PC-9 (cell line): ENCODE data around the gene TSHB. TPM values are rescaled to one million over a fixed set of nuclear protein-coding genes. Genes with fewer than 3 reads are reported as not detected.

ENCODE experiments used
- BruUV-seq: library from RNA; stranded (reverse); fragments of 400-500 nt; replicated peaks from 2 replicates; lab custom pipeline; 2021; lab: Mats Ljungman, UMichigan
- CTCF ChIA-PET: fragments of 300-600 bp; sonication (Branson Sonifier 250); formaldehyde crosslinking; loops from one replicate; lab custom pipeline; 2022; ENCODE audit warnings: antibody characterized with exemption; lab: Charles Lee
- POLR2A ChIA-PET: fragments of 300-600 bp; sonication (Branson Sonifier 250); formaldehyde crosslinking; loops from one replicate; lab custom pipeline; 2022; ENCODE audit warnings: antibody characterized with exemption; ENCODE audit not compliant: unreplicated experiment; lab: Charles Lee
- DNase-seq, 2 experiments: peaks; one replicate each; pipeline versions ENCODE4 v3.0.0 to v3.0.0-alpha.2; 2015 to 2022; ENCODE audit warnings: mixed read lengths in 1 of 2
- H2AFZ ChIP-seq: fragments of 200-600 bp; sonication (generic); 2 replicates; pipeline ENCODE4 v1.8.1; 2017; ENCODE audit warnings: antibody characterized with exemption
- H3F3A ChIP-seq: fragments of 200-600 bp; sonication (generic); 2 replicates; pipeline ENCODE4 v1.8.1; 2017; ENCODE audit warnings: antibody characterized with exemption, mild to moderate bottlenecking, low read depth; ENCODE audit not compliant: insufficient read depth
- H3K27ac ChIP-seq: fragments of 200-600 bp; sonication (generic); 2 replicates; pipeline ENCODE4 v1.6.1; 2016; ENCODE audit warnings: mixed run types
- H3K27me3 ChIP-seq: fragments of 200-600 bp; sonication (generic); 2 replicates; pipeline ENCODE4 v1.6.1; 2016; ENCODE audit warnings: low read depth, mixed run types; ENCODE audit not compliant: insufficient read depth
- H3K36me3 ChIP-seq: fragments of 200-600 bp; sonication (generic); 2 replicates; pipeline ENCODE4 v1.6.1; 2016; ENCODE audit warnings: low read depth, mixed run types
- H3K4me1 ChIP-seq: fragments of 200-600 bp; sonication (generic); replicated peaks from 2 replicates; pipeline ENCODE4 v1.6.1; 2016; ENCODE audit warnings: mixed run types; ENCODE audit not compliant: insufficient read depth
- H3K4me2 ChIP-seq: fragments of 200-600 bp; sonication (generic); 2 replicates; pipeline ENCODE4 v1.6.1; 2017; ENCODE audit warnings: mixed run types
- H3K4me3 ChIP-seq: fragments of 200-600 bp; sonication (generic); 2 replicates; pipeline ENCODE4 v1.6.1; 2016; ENCODE audit warnings: mixed run types
- H3K79me2 ChIP-seq: fragments of 200-600 bp; sonication (generic); 2 replicates; pipeline ENCODE4 v1.6.1; 2017; ENCODE audit warnings: low read depth, mixed run types
- H3K9me2 ChIP-seq: fragments of 200-600 bp; sonication (generic); 2 replicates; pipeline ENCODE4 v1.8.1; 2017; ENCODE audit warnings: mild to moderate bottlenecking; ENCODE audit not compliant: insufficient read depth
- H3K9me3 ChIP-seq: fragments of 200-600 bp; sonication (generic); 2 replicates; pipeline ENCODE4 v1.8.1; 2016; ENCODE audit warnings: low read depth; ENCODE audit not compliant: insufficient read depth
- H4K20me1 ChIP-seq: fragments of 200-600 bp; sonication (generic); 2 replicates; pipeline ENCODE4 v1.8.1; 2017; ENCODE audit not compliant: insufficient read depth
- CTCF ChIP-seq: fragments of 200-600 bp; sonication (generic); conservative IDR thresholded peaks from 2 replicates; pipeline ENCODE4 v1.6.1; 2017; ENCODE audit warnings: mixed run types, antibody characterized with exemption, mild to moderate bottlenecking, moderate library complexity
- EZH2 ChIP-seq: fragments of 200-600 bp; sonication (generic); IDR thresholded peaks from 2 replicates; pipeline ENCODE4 v1.8.0; 2017; ENCODE audit warnings: antibody characterized with exemption, low read depth
- intact Hi-C: fragments of 100-400 bp; cut with micrococcal nuclease; formaldehyde crosslinking; loops from one replicate; pipeline ENCODE4 v1.10.0; 2022; ENCODE audit not compliant: unreplicated experiment
- total RNA-seq: library from RNA; stranded (reverse); gene quantifications from 2 replicates; pipeline ENCODE4 v1.2.3, GENCODE V29; 2021

TSHB gene
- total RNA-seq, 1 experiment from 2014 or later, result not detected

- POLR2A ChIA-PET, result no interaction called here
- intact Hi-C loops, result loop anchor here (5.0 kb wide), 1 partner anchor 38 kb away; no protein-coding TSS in a partner anchor
- no peak for DNase-seq
- Histone ChIP-seq H3K36me3 (no peaks in the 10 kb centered on the region), H4K20me1 (no peaks in the 10 kb centered on the region), H3K4me1 (no peaks in the 10 kb centered on the region), H3K9me2 (no peaks in the 10 kb centered on the region), H2AFZ (no peak overlapping the region), H3F3A (no peaks in the 10 kb centered on the region), H3K4me3 (no peak overlapping the region), H3K27me3 (no peaks in the 10 kb centered on the region), H3K9me3 (no peaks in the 10 kb centered on the region), H3K79me2 (no peaks in the 10 kb centered on the region), H3K27ac (no peak overlapping the region), H3K4me2 (no peak overlapping the region)
- BruUV-seq, result no TSS peak
- TF ChIP-seq CTCF (no peak), EZH2 (no peak)
- CTCF ChIA-PET, result interaction anchor here (1.3 kb wide), 1 partner anchor 17 kb away, joined by 3 read pairs; no protein-coding TSS in a partner anchor
Measured at GRCh38 chr1:115035652-115036051, 6.0 kb downstream of the TSHB start.

DNA sequence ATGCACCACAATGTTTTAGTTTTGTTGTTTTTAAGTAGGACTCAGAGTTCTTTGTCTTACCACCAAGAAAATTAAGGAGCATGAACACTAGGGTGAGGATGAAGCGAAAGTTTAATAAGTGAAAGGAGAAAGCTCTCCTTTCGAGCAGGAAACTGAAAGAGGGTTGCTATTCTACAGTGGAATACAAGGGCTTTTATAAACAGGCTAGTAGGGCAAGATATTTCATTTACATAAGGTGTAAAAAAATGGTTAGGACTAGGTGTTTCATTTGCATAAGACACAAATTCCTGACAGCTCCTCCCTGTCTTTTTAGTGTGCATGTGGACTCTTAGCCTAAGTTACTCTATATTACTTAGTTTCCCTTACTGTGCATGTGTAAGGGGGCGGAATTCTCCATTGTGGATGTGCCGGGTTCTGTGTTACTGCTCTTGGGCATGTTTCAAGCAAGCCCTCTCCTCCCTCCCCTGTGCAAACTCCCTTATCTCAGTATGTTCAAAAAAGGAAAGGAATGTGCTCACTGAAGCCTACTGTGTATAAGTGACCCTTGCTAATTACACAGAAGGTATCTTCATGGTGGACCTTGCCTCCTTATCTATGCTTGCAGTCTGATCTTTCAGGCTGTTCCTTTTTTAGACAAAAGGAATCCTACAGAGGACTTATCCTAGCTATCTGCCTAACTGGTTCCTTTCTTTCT, 7.3 kb downstream of the TSHB start:
- no peaks in the 10 kb centered on the region for H3K36me3 ChIP-seq
- no peaks in the 10 kb centered on the region for H3F3A ChIP-seq
- CTCF ChIA-PET, result interaction anchor here (1.3 kb wide), 1 partner anchor 16 kb away, joined by 3 read pairs; no protein-coding TSS in a partner anchor
- no peaks in the 10 kb centered on the region for H3K27me3 ChIP-seq
- intact Hi-C loops, result loop anchor here (5.0 kb wide), 1 partner anchor 40 kb away; no protein-coding TSS in a partner anchor
- H4K20me1 ChIP-seq, result no peaks in the 10 kb centered on the region
- no peaks in the 10 kb centered on the region for H3K4me1 ChIP-seq
- DNase-seq, result no peak
- H3K9me2 ChIP-seq, result no peaks in the 10 kb centered on the region
- no peaks in the 10 kb centered on the region for H3K9me3 ChIP-seq
- no peak overlapping the region for H2AFZ ChIP-seq
- no peak overlapping the region for H3K27ac ChIP-seq
- H3K4me2 ChIP-seq, result no peak overlapping the region
- POLR2A ChIA-PET, result interaction anchor here (0.8 kb wide), 1 partner anchor 53 kb away, joined by 5 read pairs; no protein-coding TSS in a partner anchor
- H3K79me2 ChIP-seq, result no peaks in the 10 kb centered on the region
- BruUV-seq, result no TSS peak
- no peak overlapping the region for H3K4me3 ChIP-seq
- no peak for TF ChIP-seq EZH2
- TF ChIP-seq CTCF, result no peak

DNA sequence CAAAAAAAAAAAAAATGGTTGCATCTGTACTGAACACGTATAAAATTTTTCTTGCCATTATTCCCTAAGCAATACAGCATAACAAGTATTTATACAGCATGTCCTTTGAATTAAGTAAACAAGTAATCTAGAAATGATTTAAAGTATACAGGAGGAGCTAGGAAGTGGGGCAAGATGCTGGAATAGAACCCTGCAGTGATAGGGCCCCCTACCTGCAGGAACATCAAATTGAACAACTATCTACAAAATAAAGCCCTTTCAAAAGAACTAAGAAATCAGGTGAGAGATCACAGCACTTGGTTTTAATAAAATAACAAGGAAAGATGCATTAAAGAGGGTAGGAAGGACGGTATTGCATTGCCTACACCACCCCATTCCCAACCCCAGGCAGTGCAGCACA, 10.9 kb downstream of the TSHB start:
- POLR2A ChIA-PET, result interaction anchor here (0.6 kb wide), 1 partner anchor 212 kb away, joined by 4 read pairs; no protein-coding TSS in a partner anchor
- TF ChIP-seq CTCF (peak; percentile 25; the same call in 1 of the 2 replicates), EZH2 (no peak)
- no peaks in the 10 kb centered on the region for H3K27me3 ChIP-seq
- intact Hi-C loops, result no loop called here
- H3K9me2 ChIP-seq, result peaks cover 10% of the 10 kb centered on the region; the same call in 1 of the 2 replicates
- H3K4me3 ChIP-seq, result no peak overlapping the region
- H4K20me1 ChIP-seq, result no peaks in the 10 kb centered on the region
- no TSS peak for BruUV-seq
- H3K4me1 ChIP-seq, result no peaks in the 10 kb centered on the region
- H3K36me3 ChIP-seq, result 0 out of 2 replicates have a peak, but pooled peaks cover 10% of the 10 kb centered on the region
- H3K79me2 ChIP-seq, result no peaks in the 10 kb centered on the region
- H2AFZ ChIP-seq, result no peak overlapping the region
- no peak overlapping the region for H3K27ac ChIP-seq
- DNase-seq, result no peak
- H3F3A ChIP-seq, result no peaks in the 10 kb centered on the region
- H3K4me2 ChIP-seq, result no peak overlapping the region
- no peaks in the 10 kb centered on the region for H3K9me3 ChIP-seq
- CTCF ChIA-PET, result interaction anchor here (0.6 kb wide), 1 partner anchor 1064 kb away, joined by 8 read pairs; no protein-coding TSS in a partner anchor
